ENCODE results near the gene USP5.

- no peak for TF ChIP-seq CTCF (IDR thresholded peaks at IDR 0.05)
- TF ChIP-seq POLR2AphosphoS5 (IDR thresholded peaks at IDR 0.05): no peak
These were observed 6.6 kb upstream of the USP5 start for GRCh38 chr12:6845395-6845794.
